HFF-Myc (cell line): ENCODE measurements around the gene FAU.
A peak's percentile ranks its signal among the peaks of the same experiment; 100 is the strongest.

ENCODE experiments used
- DNase-seq: peaks from one replicate; pipeline ENCODE4 v3.0.0-alpha.2; 2011; ENCODE audit warnings: low read depth; ENCODE audit errors: extremely low read depth
- H3K4me3 ChIP-seq: replicated peaks from 2 replicates; pipeline ENCODE4 v1.5.1; 2011; ENCODE audit warnings: low read depth, mild to moderate bottlenecking, control low read depth, low read length
- CTCF ChIP-seq: IDR thresholded peaks from 2 replicates; pipeline ENCODE4 v1.5.1; 2012; ENCODE audit warnings: mild to moderate bottlenecking, low read depth, low read length, control low read depth; ENCODE audit errors: missing control alignments

The FAU gene

GRCh38 chr11:65089621-65090020 is 32.3 kb downstream of the FAU start:
- DNase-seq = no peak
- no peak for TF ChIP-seq CTCF
- H3K4me3 ChIP-seq = no peak overlapping the region

DNA sequence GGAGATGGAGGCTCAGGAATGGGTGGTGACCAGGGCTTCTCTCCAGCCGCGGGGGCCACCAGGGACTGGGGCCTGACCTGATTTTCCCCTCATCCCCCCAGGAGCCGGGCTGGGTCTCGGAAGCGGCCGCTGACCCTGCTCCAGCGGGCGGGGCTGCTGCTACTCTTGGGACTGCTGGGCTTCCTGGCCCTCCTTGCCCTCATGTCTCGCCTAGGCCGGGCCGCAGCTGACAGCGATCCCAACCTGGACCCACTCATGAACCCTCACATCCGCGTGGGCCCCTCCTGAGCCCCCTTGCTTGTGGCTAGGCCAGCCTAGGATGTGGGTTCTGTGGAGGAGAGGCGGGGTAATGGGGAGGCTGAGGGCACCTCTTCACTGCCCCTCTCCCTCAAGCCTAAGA is 34.1 kb downstream of the FAU start:
- no peak for DNase-seq
- no peak overlapping the region for H3K4me3 ChIP-seq
- no peak for TF ChIP-seq CTCF

- no peak for TF ChIP-seq CTCF
- H3K4me3 ChIP-seq = no peak overlapping the region
- no peak for DNase-seq
Observed at GRCh38 chr11:65087216-65087615, 34.7 kb downstream of the FAU start.

DNA sequence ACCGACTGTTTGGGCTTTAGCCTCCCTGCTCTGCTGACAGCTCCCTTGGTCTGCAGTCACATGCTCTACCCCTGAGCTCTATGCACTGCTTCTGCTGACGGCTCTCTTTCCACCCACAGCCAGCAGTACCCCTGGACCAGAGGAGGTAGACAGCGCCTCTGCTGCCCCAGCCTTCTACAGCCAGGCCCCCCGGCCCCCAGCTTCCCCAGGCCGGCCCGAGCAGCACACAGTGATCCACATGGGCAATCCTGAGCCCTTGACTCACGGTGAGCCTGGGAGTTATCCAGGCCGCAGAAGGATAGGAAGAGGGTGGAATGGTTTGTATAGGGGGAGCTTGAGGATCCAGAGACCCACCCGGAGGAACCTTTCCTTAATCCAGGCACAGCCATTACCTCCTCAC is 35.1 kb downstream of the FAU start:
- no peak overlapping the region for H3K4me3 ChIP-seq
- no peak for DNase-seq
- TF ChIP-seq CTCF = no peak

- DNase-seq = no peak
- peak overlapping the region; percentile 72; the same call in 1 of the 2 replicates for H3K4me3 ChIP-seq
- no peak for TF ChIP-seq CTCF
Observed at GRCh38 chr11:65085446-65085845, 36.5 kb downstream of the FAU start.

GRCh38 chr11:65084598-65085375 is 37.1 kb downstream of the FAU start:
- TF ChIP-seq CTCF = no peak
- no peak for DNase-seq

More at GRCh38 chr11:65084598-65085375, 37.1 kb downstream of the FAU start:
- peak overlapping the region; percentile 72 for H3K4me3 ChIP-seq
